Heart left ventricle (tissue), 13 donors: ENCODE results near the gene CD160.

Experiments used
- POLR2A ChIP-seq, 2 donors: fragments of 450-650 bp; IDR thresholded peaks; one replicate each; pipeline ENCODE4 v1.6.1; 2017; ENCODE audit warnings: antibody characterized with exemption in 2 of 2, mild to moderate bottlenecking in 2 of 2, moderate library complexity in 2 of 2
- TF ChIP-seq, protein P1 (sequence below), 12 donors: fragments of 200-600 bp; sonication (generic) in 4 of 12; IDR thresholded peaks; one replicate each; pipeline versions ENCODE4 v1.5.0 to v1.8.0; 2018 to 2022; ENCODE audit warnings: antibody characterized with exemption in 12 of 12, mild to moderate bottlenecking in 5 of 12
- donor health status: ischemic (EF 13 %, LVEDD 7.1; RV severe dilation, severe dysfunction).
- donor health status: DM: no; HTN: yes; CAD: no.
- donor health status: DM: no; HTN: no; CAD: no.
- donor health status: ischemic (EF 25% LVEDD 6.9; RV normal size, moderate dysfunction).
- donor health status: ischemic (EF 25% LVEDD 5.7; RV mildly dilated, moderate dysfunction).
- donor health status: ischemic (EF 35%, LVEDD 5.7; RV mildly dilated, moderate dysfunction).
- donor health status: nonischemic (EF 11% LVEDD 7.7; RV severe dilation, severe dysfunction).
- donor health status: DM: yes; HTN: yes; CAD: no.
- donor health status: PGD.
- donor health status: ischemic (EF 29% LVEDD 5.4; RV normal size, mild dysfunction).
- donor health status: nonischemic (EF 23%, LVEDD 6.1; RV moderate dilation, normal function).

DNA sequence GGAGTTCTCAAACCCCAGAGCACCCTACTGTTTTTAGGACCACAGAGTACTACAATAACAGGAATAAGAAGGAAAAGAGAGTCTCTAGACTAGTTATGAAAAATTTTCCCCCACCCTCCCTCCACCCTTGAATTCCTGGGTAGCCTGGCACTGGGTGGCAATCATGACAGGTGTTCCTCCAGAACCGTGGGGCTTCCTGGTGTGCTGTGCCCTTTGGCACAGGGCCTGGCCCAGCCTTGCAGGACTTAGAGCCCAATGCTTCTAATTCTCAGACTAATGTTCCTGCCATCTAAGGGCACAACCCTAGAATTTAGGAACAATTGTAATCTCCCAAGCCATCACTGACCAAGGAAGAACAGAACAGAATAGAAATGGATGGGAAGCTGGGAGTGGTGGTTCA lies 1.5 kb upstream of the CD160 start:
- no peak for TF ChIP-seq POLR2A (IDR thresholded peaks at IDR 0.05)
- TF ChIP-seq, protein P1, sequence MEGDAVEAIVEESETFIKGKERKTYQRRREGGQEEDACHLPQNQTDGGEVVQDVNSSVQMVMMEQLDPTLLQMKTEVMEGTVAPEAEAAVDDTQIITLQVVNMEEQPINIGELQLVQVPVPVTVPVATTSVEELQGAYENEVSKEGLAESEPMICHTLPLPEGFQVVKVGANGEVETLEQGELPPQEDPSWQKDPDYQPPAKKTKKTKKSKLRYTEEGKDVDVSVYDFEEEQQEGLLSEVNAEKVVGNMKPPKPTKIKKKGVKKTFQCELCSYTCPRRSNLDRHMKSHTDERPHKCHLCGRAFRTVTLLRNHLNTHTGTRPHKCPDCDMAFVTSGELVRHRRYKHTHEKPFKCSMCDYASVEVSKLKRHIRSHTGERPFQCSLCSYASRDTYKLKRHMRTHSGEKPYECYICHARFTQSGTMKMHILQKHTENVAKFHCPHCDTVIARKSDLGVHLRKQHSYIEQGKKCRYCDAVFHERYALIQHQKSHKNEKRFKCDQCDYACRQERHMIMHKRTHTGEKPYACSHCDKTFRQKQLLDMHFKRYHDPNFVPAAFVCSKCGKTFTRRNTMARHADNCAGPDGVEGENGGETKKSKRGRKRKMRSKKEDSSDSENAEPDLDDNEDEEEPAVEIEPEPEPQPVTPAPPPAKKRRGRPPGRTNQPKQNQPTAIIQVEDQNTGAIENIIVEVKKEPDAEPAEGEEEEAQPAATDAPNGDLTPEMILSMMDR (IDR thresholded peaks at IDR 0.05) = no peak
